Fibroblast of lung (primary cell): ENCODE measurements around the gene ZSCAN26. TPM values are rescaled to one million over a fixed set of nuclear protein-coding genes. Genes with fewer than 3 reads are reported as not detected.

Source experiments
- DNase-seq, 2 donors: peaks; one replicate each; pipeline versions ENCODE4 v3.0.0 to v3.0.0-alpha.2; 2010; ENCODE audit warnings: low read depth in 2 of 2
- H2AFZ ChIP-seq: 2 replicates; pipeline ENCODE4 v1.5.1; 2012; ENCODE audit warnings: low read length, control low read depth, inconsistent platforms
- H3K27ac ChIP-seq: 2 replicates; pipeline ENCODE4 v1.5.1; 2011; ENCODE audit warnings: low read length, control low read depth; ENCODE audit not compliant: insufficient read depth
- H3K27me3 ChIP-seq: 2 replicates; pipeline ENCODE4 v1.5.1; 2011; ENCODE audit warnings: mild to moderate bottlenecking, low read length; ENCODE audit not compliant: control insufficient read depth, insufficient read depth
- H3K36me3 ChIP-seq: 2 replicates; pipeline ENCODE4 v1.5.1; 2011; ENCODE audit warnings: low read length; ENCODE audit not compliant: control insufficient read depth, insufficient read depth
- H3K4me1 ChIP-seq: 2 replicates; pipeline ENCODE4 v1.5.1; 2011; ENCODE audit warnings: low read length; ENCODE audit not compliant: control insufficient read depth, insufficient read depth; ENCODE audit errors: extremely low read depth
- H3K4me2 ChIP-seq: 2 replicates; pipeline ENCODE4 v1.5.1; 2011; ENCODE audit warnings: low read length, control low read depth; ENCODE audit not compliant: insufficient read depth; ENCODE audit errors: extremely low read depth
- H3K4me3 ChIP-seq, 4 experiments: fragments of 200-600 bp in 1 of 4; sonication (generic) in 1 of 4; replicated peaks in 1 of 4; 2 replicates each; pipeline ENCODE4 v1.5.1; 2011 to 2016; ENCODE audit warnings: low read length in 4 of 4, low read depth in 3 of 4, mild to moderate bottlenecking in 3 of 4, control low read depth in 2 of 4, inconsistent platforms in 1 of 4, mixed read lengths in 1 of 4; ENCODE audit not compliant: insufficient read depth in 1 of 4; ENCODE audit errors: control extremely low read depth in 1 of 4
- H3K79me2 ChIP-seq: 2 replicates; pipeline ENCODE4 v1.5.1; 2012; ENCODE audit warnings: mild to moderate bottlenecking, low read length, inconsistent platforms; ENCODE audit not compliant: control insufficient read depth, insufficient read depth
- H3K9ac ChIP-seq: 2 replicates; pipeline ENCODE4 v1.5.1; 2011; ENCODE audit warnings: mild to moderate bottlenecking, low read length, control low read depth; ENCODE audit not compliant: insufficient read depth
- H3K9me3 ChIP-seq: 2 replicates; pipeline ENCODE4 v1.5.1; 2012; ENCODE audit warnings: low read depth, low read length; ENCODE audit not compliant: control insufficient read depth, insufficient read depth
- H4K20me1 ChIP-seq: 2 replicates; pipeline ENCODE4 v1.5.1; 2011; ENCODE audit warnings: low read length; ENCODE audit not compliant: control insufficient read depth, insufficient read depth; ENCODE audit errors: extremely low read depth
- EZH2 ChIP-seq: IDR thresholded peaks from 2 replicates; pipeline ENCODE4 v1.5.1; 2012; ENCODE audit warnings: low read length, control low read depth, mild to moderate bottlenecking; ENCODE audit errors: missing control alignments
- polyA plus RNA-seq, 2 donors: library from polyadenylated mRNA; depleted of rRNA in 1 of 2; stranded (reverse) in 1 of 2; unstranded in 1 of 2; fragments of >200 nt; gene quantifications; 2 replicates each; pipeline ENCODE4 v1.2.1, GENCODE V29; 2011 to 2012; ENCODE audit warnings: missing spikeins in 1 of 2
- total RNA-seq: library from RNA; depleted of rRNA; stranded (reverse); fragments of >200 nt; gene quantifications from 2 replicates; pipeline ENCODE4 v1.2.1, GENCODE V29; 2014
- TF ChIP-seq, protein P1 (sequence below), 2 donors: IDR thresholded peaks in 1 of 2; conservative IDR thresholded peaks in 1 of 2; 1 replicate in 1 of 2; 2 replicates in 1 of 2; pipeline ENCODE4 v1.5.1; 2011 to 2012; ENCODE audit warnings: low read length in 2 of 2, control low read depth in 1 of 2, inconsistent platforms in 1 of 2, low read depth in 1 of 2, mild to moderate bottlenecking in 1 of 2

ZSCAN26 gene
- total and polyA plus RNA-seq, 2 donors (not counting 1 experiment from before 2014, with no cell fraction given) = 16.6 to 23.9 TPM

DNA sequence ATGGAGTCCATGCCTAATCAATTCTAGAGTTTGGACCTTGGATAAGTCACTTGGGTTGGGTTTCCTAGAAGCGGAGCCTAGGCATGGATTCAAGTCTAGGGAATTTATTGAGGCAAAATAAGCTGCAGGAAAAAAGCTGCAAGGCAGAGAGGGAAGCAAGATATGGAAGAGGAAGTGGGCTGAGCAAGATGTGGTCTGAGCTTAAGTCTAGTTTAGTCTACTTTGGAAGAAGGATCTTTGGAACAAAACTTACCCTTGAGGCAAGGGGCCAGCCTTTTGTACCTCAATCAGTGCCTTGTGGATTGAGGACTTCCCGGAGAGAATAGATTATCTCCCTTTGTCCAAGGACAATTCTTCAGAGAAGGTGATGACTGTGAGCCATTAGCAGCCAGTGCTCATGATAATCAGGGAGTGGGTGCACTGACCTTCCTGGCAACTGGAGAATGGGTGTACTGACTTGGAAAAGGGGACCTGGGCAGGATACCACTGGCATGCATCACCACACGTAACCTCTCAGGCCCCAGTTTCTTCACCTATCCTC lies 31.0 kb upstream of the ZSCAN26 start:
- Histone ChIP-seq H2AFZ (no peak overlapping the region), H3K36me3 (peaks cover 8% of the 10 kb centered on the region), H3K27me3 (no peaks in the 10 kb centered on the region), H3K79me2 (no peaks in the 10 kb centered on the region), H3K4me3 (no peak overlapping the region), H3K27ac (no peak overlapping the region), H3K4me1 (no peaks in the 10 kb centered on the region), H4K20me1 (no peaks in the 10 kb centered on the region), H3K4me2 (no peak overlapping the region), H3K9me3 (no peaks in the 10 kb centered on the region), H3K9ac (no peak overlapping the region)
- DNase-seq = no peak
- TF ChIP-seq, protein P1, sequence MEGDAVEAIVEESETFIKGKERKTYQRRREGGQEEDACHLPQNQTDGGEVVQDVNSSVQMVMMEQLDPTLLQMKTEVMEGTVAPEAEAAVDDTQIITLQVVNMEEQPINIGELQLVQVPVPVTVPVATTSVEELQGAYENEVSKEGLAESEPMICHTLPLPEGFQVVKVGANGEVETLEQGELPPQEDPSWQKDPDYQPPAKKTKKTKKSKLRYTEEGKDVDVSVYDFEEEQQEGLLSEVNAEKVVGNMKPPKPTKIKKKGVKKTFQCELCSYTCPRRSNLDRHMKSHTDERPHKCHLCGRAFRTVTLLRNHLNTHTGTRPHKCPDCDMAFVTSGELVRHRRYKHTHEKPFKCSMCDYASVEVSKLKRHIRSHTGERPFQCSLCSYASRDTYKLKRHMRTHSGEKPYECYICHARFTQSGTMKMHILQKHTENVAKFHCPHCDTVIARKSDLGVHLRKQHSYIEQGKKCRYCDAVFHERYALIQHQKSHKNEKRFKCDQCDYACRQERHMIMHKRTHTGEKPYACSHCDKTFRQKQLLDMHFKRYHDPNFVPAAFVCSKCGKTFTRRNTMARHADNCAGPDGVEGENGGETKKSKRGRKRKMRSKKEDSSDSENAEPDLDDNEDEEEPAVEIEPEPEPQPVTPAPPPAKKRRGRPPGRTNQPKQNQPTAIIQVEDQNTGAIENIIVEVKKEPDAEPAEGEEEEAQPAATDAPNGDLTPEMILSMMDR (conservative IDR thresholded peaks at IDR 0.05 in 1 of 2, IDR thresholded peaks at IDR 0.05 in 1 of 2; ENCODE audit: low read depth in 1 of 2, low read length in 2 of 2) = no peak
- TF ChIP-seq EZH2 = no peak

DNA sequence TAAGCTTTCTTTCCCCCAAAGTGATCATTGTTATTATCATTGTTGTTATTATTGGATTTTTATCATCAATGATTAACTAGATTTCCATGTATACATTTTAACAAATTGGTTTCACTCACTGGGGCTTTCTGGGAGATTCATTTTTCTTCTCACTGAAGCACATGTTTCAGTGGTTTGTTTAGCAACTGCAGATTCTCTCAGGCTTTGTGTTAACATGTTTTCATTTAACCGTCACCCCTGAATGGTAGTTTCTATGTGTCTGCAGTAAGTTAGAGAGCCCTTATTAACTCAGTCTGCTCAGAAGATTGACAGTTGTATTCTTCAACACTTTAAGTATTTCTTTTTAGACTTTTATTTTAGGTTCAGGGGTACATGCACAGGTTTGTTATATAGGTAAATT lies 27.3 kb upstream of the ZSCAN26 start:
- Histone ChIP-seq H3K27me3 (no peaks in the 10 kb centered on the region), H3K36me3 (peaks cover 3% of the 10 kb centered on the region), H3K27ac (no peak overlapping the region), H4K20me1 (no peaks in the 10 kb centered on the region), H3K4me3 (no peak overlapping the region), H3K4me1 (no peaks in the 10 kb centered on the region), H3K9me3 (no peaks in the 10 kb centered on the region), H3K79me2 (no peaks in the 10 kb centered on the region), H2AFZ (no peak overlapping the region), H3K4me2 (no peak overlapping the region), H3K9ac (no peak overlapping the region)
- no peak for DNase-seq
- no peak for TF ChIP-seq EZH2
- TF ChIP-seq, protein P1 (conservative IDR thresholded peaks at IDR 0.05 in 1 of 2, IDR thresholded peaks at IDR 0.05 in 1 of 2; ENCODE audit: low read depth in 1 of 2, low read length in 2 of 2) = no peak

DNA sequence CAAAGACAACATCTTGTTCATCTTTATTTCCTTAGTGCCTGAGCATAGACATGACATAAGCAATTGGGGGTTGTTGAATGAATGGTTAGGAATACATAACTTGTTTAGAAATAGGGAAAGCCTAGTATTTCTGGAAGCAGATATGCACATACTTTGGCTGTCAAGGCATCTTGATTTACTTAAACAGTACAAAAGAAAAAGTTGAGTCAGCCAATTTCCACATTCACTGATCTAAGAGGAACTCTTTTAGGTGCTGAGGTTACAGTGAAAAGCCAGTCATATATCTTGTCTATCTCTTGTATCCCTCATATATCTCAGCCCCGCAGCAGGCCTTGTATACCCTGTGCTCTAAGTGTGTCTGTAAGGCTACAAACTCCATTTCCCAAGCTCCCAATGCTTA lies 26.5 kb upstream of the ZSCAN26 start:
- Histone ChIP-seq H3K9me3 (no peaks in the 10 kb centered on the region), H3K27me3 (no peaks in the 10 kb centered on the region), H3K4me3 (no peak overlapping the region), H3K4me2 (no peak overlapping the region), H3K9ac (no peak overlapping the region), H4K20me1 (no peaks in the 10 kb centered on the region), H3K27ac (no peak overlapping the region), H3K4me1 (no peaks in the 10 kb centered on the region), H2AFZ (no peak overlapping the region), H3K79me2 (no peaks in the 10 kb centered on the region), H3K36me3 (peaks cover 3% of the 10 kb centered on the region)
- no peak for DNase-seq
- no peak for TF ChIP-seq EZH2
- TF ChIP-seq, protein P1 (conservative IDR thresholded peaks at IDR 0.05 in 1 of 2, IDR thresholded peaks at IDR 0.05 in 1 of 2; ENCODE audit: low read depth in 1 of 2, low read length in 2 of 2) = no peak
